Measurements from ENCODE around the gene HAUS3. TPM values are rescaled to one million over a fixed set of nuclear protein-coding genes. Genes with fewer than 3 reads are reported as not detected.

Gene HAUS3
- total and polyA plus RNA-seq, 2 of the 13 experiments (the other 11 are each of a cell fraction or from before 2014, with no cell fraction given), result 3.9 to 12.6 TPM

GRCh38 chr4:2241410-2242353 is at the start of gene HAUS3, which contains the start of gene POLN (continued):
- TF ChIP-seq ERF (CRISPR knock-in tag; IDR thresholded peaks at IDR 0.05) (peak; percentile 60; the same call in 1 of the 2 replicates), SSRP1 (CRISPR knock-in tag; IDR thresholded peaks at IDR 0.05) (no peak), ZNF616 (CRISPR knock-in tag; IDR thresholded peaks at IDR 0.05; ENCODE audit: low read depth) (no peak), CBX1 (IDR thresholded peaks at IDR 0.05; ENCODE audit: low read depth) (peak; percentile 26), ZNF383 (CRISPR knock-in tag; IDR thresholded peaks at IDR 0.05; ENCODE audit: borderline replicate concordance) (no peak; the same call in 1 of the 2 replicates), CENPX (CRISPR knock-in tag; IDR thresholded peaks at IDR 0.05) (no peak), ZNF670 (CRISPR knock-in tag; IDR thresholded peaks at IDR 0.05; ENCODE audit: borderline replicate concordance) (no peak), PHF5A (CRISPR knock-in tag; IDR thresholded peaks at IDR 0.05; ENCODE audit: low read depth, unreplicated experiment) (no peak), EEA1 (CRISPR knock-in tag; IDR thresholded peaks at IDR 0.05; ENCODE audit: borderline replicate concordance) (peak; percentile 50; the same call in 1 of the 2 replicates), HMGA1 (CRISPR knock-in tag; conservative IDR thresholded peaks at IDR 0.05) (no peak), TFAP4 (IDR thresholded peaks at IDR 0.05; ENCODE audit: borderline replicate concordance, low read depth) (no peak), PAX8 (CRISPR knock-in tag; IDR thresholded peaks at IDR 0.05; ENCODE audit: borderline replicate concordance) (peak; percentile 39; the same call in 1 of the 2 replicates), ZNF713 (CRISPR knock-in tag; IDR thresholded peaks at IDR 0.05) (no peak), PAWR (CRISPR knock-in tag; IDR thresholded peaks at IDR 0.05; ENCODE audit: borderline replicate concordance) (no peak), SIX1 (CRISPR knock-in tag; IDR thresholded peaks at IDR 0.05; ENCODE audit: borderline replicate concordance) (no peak), EED (CRISPR knock-in tag; IDR thresholded peaks at IDR 0.05) (peak; percentile 74; the same call in 1 of the 2 replicates), ZNF720 (CRISPR knock-in tag; IDR thresholded peaks at IDR 0.05) (no peak), ZNF136 (CRISPR knock-in tag; IDR thresholded peaks at IDR 0.05; ENCODE audit: low read depth) (peak; percentile 69; the same call in 1 of the 2 replicates), NBN (conservative IDR thresholded peaks at IDR 0.05) (no peak), RBM22 (optimal IDR thresholded peaks at IDR 0.05; ENCODE audit: low read length) (no peak), SMARCE1 (IDR thresholded peaks at IDR 0.05; ENCODE audit: borderline replicate concordance) (no peak), GPN1 (CRISPR knock-in tag; IDR thresholded peaks at IDR 0.05; ENCODE audit: borderline replicate concordance) (no peak), MAX (IDR thresholded peaks at IDR 0.05) (peak; percentile 86), ZBTB20 (CRISPR knock-in tag; IDR thresholded peaks at IDR 0.05; ENCODE audit: borderline replicate concordance, low read depth) (no peak), MAZ (IDR thresholded peaks at IDR 0.05; ENCODE audit: borderline replicate concordance, low read depth, low read length) (peak; percentile 70; the same call in 1 of the 2 replicates), MAZ (CRISPR knock-in tag; IDR thresholded peaks at IDR 0.05; ENCODE audit: low read depth) (peak; percentile 79), MBD4 (IDR thresholded peaks at IDR 0.05; ENCODE audit: borderline replicate concordance, low read length) (no peak), ZNF343 (CRISPR knock-in tag; IDR thresholded peaks at IDR 0.05) (0 out of 2 replicates have a peak, but pooled peaks have one; percentile 51), ZNF749 (CRISPR knock-in tag; IDR thresholded peaks at IDR 0.05; ENCODE audit: borderline replicate concordance) (0 out of 2 replicates have a peak, but pooled peaks have one; percentile 60), MTF1 (CRISPR knock-in tag; IDR thresholded peaks at IDR 0.05) (0 out of 2 replicates have a peak, but pooled peaks have one; percentile 25), ZNF451 (CRISPR knock-in tag; IDR thresholded peaks at IDR 0.05) (no peak), ZNF225 (CRISPR knock-in tag; IDR thresholded peaks at IDR 0.05) (peak; percentile 79; the same call in 1 of the 2 replicates)

Data from HepG2 (cell line).